GM12878 (cell line): ENCODE data around the gene NR1I3. TPM values are rescaled to one million over a fixed set of nuclear protein-coding genes. Genes with fewer than 3 reads are reported as not detected.

Experiments used
- ATAC-seq: fragments of 200-7000 bp; cut with Tn5 transposase; 3 replicates; pipeline ENCODE4 v1.9.1; 2020; ENCODE audit warnings: mild to moderate bottlenecking, moderate library complexity
- BruUV-seq: library from RNA; stranded (reverse); fragments of 400-500 nt; replicated peaks from 2 replicates; lab custom pipeline; 2021; lab: Mats Ljungman, UMichigan
- CTCF ChIA-PET: fragments of 300-600 bp; sonication (Branson Sonifier 250); formaldehyde crosslinking; extraction: SDS; loops from one replicate; lab custom pipeline; 2021; ENCODE audit warnings: inconsistent platforms; lab: Yijun Ruan, JAX
- POLR2A ChIA-PET: fragments of 350-600 bp; formaldehyde crosslinking; extraction: SDS; loops from one replicate; lab custom pipeline; 2021; ENCODE audit warnings: inconsistent platforms; lab: Charles Lee
- RAD21 ChIA-PET: fragments of 300-600 bp; sonication (Branson Sonifier 250); formaldehyde crosslinking; loops from one replicate; lab custom pipeline; 2023; ENCODE audit warnings: antibody characterized with exemption; ENCODE audit not compliant: unreplicated experiment; lab: Charles Lee
- SMC1A ChIA-PET: fragments of 300-600 bp; sonication (Branson Sonifier 250); formaldehyde crosslinking; loops from one replicate; lab custom pipeline; 2023; ENCODE audit not compliant: unreplicated experiment, uncharacterized antibody; lab: Charles Lee
- DNase-seq: peaks from one replicate; pipeline ENCODE4 v3.0.0-alpha.2; 2011; ENCODE audit warnings: low read depth, low spot score
- FAIRE-seq: peaks from 3 replicates; lab custom pipeline; 2011; peaks lifted over from hg19 to GRCh38; lab: Jason Lieb, UNC
- H2AFZ ChIP-seq: 2 replicates; pipeline ENCODE4 v1.6.0; 2011; ENCODE audit warnings: low read depth, low read length, control low read depth; ENCODE audit not compliant: control insufficient read depth
- H3K27ac ChIP-seq: 2 replicates; pipeline ENCODE4 v1.5.1; 2011; ENCODE audit warnings: control low read depth; ENCODE audit not compliant: control insufficient read depth, insufficient read depth
- H3K27me3 ChIP-seq, 2 experiments: replicated peaks in 1 of 2; 2 replicates each; pipeline versions ENCODE4 v1.6.0 to v1.6.1; 2011; ENCODE audit warnings: low read length in 1 of 2; ENCODE audit not compliant: control insufficient read depth in 2 of 2, insufficient read depth in 2 of 2
- H3K36me3 ChIP-seq, 2 experiments: 2 replicates each; pipeline ENCODE4 v1.5.1; 2011; ENCODE audit warnings: low read length in 1 of 2; ENCODE audit not compliant: control insufficient read depth in 2 of 2, insufficient read depth in 2 of 2
- H3K4me1 ChIP-seq: 2 replicates; pipeline ENCODE4 v1.6.1; 2011; ENCODE audit warnings: mild to moderate bottlenecking, low read length, moderate library complexity, mixed read lengths; ENCODE audit not compliant: control insufficient read depth, insufficient read depth
- H3K4me2 ChIP-seq: 2 replicates; pipeline ENCODE4 v1.6.0; 2011; ENCODE audit warnings: control low read depth; ENCODE audit not compliant: control insufficient read depth, insufficient read depth
- H3K4me3 ChIP-seq: fragments of 200-600 bp; sonication (generic); 2 replicates; pipeline ENCODE4 v1.5.1; 2016
- H3K79me2 ChIP-seq: 2 replicates; pipeline ENCODE4 v1.6.0; 2011; ENCODE audit warnings: low read length; ENCODE audit not compliant: control insufficient read depth, insufficient read depth
- H3K9ac ChIP-seq: 2 replicates; pipeline ENCODE4 v1.8.0; 2011; ENCODE audit warnings: low read length, control low read depth, mixed read lengths; ENCODE audit not compliant: control insufficient read depth, insufficient read depth
- H3K9me3 ChIP-seq: replicated peaks from 3 replicates; pipeline ENCODE4 v1.5.1; 2011; ENCODE audit warnings: mild to moderate bottlenecking, low read length; ENCODE audit not compliant: control insufficient read depth, insufficient read depth
- H4K20me1 ChIP-seq: 2 replicates; pipeline ENCODE4 v1.6.0; 2011; ENCODE audit not compliant: control insufficient read depth, insufficient read depth
- BHLHE40 ChIP-seq, 2 experiments: fragments of 450-650 bp in 1 of 2; IDR thresholded peaks; 2 replicates each; pipeline ENCODE4 v1.6.1; 2011 to 2017; ENCODE audit warnings: low read depth in 2 of 2, borderline replicate concordance in 1 of 2, improper control_type of control experiment in 1 of 2, low read length in 1 of 2, mild to moderate bottlenecking in 1 of 2
- ESRRA ChIP-seq: IDR thresholded peaks from 2 replicates; pipeline ENCODE4 v1.6.1; 2012; ENCODE audit warnings: mild to moderate bottlenecking, low read length, improper control_type of control experiment
- ETV6 ChIP-seq, 2 experiments: fragments of 450-650 bp in 1 of 2; IDR thresholded peaks in 1 of 2; conservative IDR thresholded peaks in 1 of 2; 2 replicates each; pipeline ENCODE4 v1.6.1; 2014; ENCODE audit warnings: antibody characterized with exemption in 1 of 2, borderline replicate concordance in 1 of 2, low read depth in 1 of 2, mild to moderate bottlenecking in 1 of 2, moderate library complexity in 1 of 2
- JUND ChIP-seq: IDR thresholded peaks from 2 replicates; pipeline ENCODE4 v1.6.1; 2012; ENCODE audit warnings: low read depth, mild to moderate bottlenecking, low read length, improper control_type of control experiment, moderate library complexity
- POU2F2 ChIP-seq: IDR thresholded peaks from 3 replicates; pipeline ENCODE4 v1.6.1; 2011; ENCODE audit warnings: low read depth, mild to moderate bottlenecking, low read length, borderline replicate concordance
- RELA ChIP-seq: fragments of 450-650 bp; IDR thresholded peaks from 2 replicates; pipeline ENCODE4 v1.8.0; 2014; ENCODE audit warnings: borderline replicate concordance; ENCODE audit not compliant: partially characterized antibody
- RUNX3 ChIP-seq: IDR thresholded peaks from 2 replicates; pipeline ENCODE4 v1.6.1; 2012; ENCODE audit warnings: low read length, inconsistent platforms
- WGBS: methylation state at CpG from one replicate; pipeline ENCODE4 v1.1.6; 2016; ENCODE audit warnings: low lambda C conversion rate; ENCODE audit not compliant: insufficient replicate concordance, insufficient coverage; ENCODE audit errors: missing lambda C conversion rate; 5-methylcytosine and 5-hydroxymethylcytosine counted together
- in situ Hi-C: fragments of 300-500 bp; cut with MboI; formaldehyde crosslinking; loops from 9 replicates; pipeline ENCODE4 v1.14.3; 2018; ENCODE audit warnings: mixed read lengths
- intact Hi-C: fragments of 100-400 bp; cut with micrococcal nuclease; formaldehyde crosslinking; loops from one replicate; pipeline ENCODE4 v1.14.2; 2022; ENCODE audit not compliant: unreplicated experiment
- polyA plus RNA-seq, 11 experiments: library from polyadenylated mRNA; depleted of rRNA in 4 of 11; unstranded in 6 of 11; stranded (reverse) in 5 of 11; fragments of >200 nt; fragmentation: Nextera tagmentation in 4 of 11; fragmentation: Illumina TruSeq in 1 of 11; extraction: Ambion mirVana in 4 of 11; extraction: Trizol in 1 of 11; gene quantifications; 1 replicate in 1 of 11; 2 replicates in 10 of 11; pipeline versions ENCODE4 v1.2.1 to v1.2.3, GENCODE V29; 2011 to 2016; ENCODE audit warnings: inconsistent platforms in 2 of 11, missing spikeins in 2 of 11, low read depth in 1 of 11
- total RNA-seq, 4 experiments: library from RNA; depleted of rRNA in 3 of 4; stranded (reverse); fragments of >200 nt in 3 of 4; fragmentation: Illumina TruSeq in 1 of 4; extraction: Trizol in 1 of 4; gene quantifications; 2 replicates each; pipeline versions ENCODE4 v1.2.1 to v1.2.3, GENCODE V29; 2013 to 2021
- TF ChIP-seq, protein P1 (sequence below): fragments of 450-650 bp; IDR thresholded peaks from 2 replicates; pipeline ENCODE4 v1.6.1; 2014; ENCODE audit warnings: mild to moderate bottlenecking
- TF ChIP-seq, protein P2 (sequence below): fragments of 150-350 bp; IDR thresholded peaks from 2 replicates; pipeline ENCODE4 v1.6.1; 2016; ENCODE audit warnings: low read depth, low read length

The NR1I3 gene
- total and polyA plus RNA-seq, 10 of the 15 experiments (the other 5 are each of a cell fraction or from before 2014, with no cell fraction given): 0.13 to 0.52 (median 0.24) TPM; not detected in 7

DNA sequence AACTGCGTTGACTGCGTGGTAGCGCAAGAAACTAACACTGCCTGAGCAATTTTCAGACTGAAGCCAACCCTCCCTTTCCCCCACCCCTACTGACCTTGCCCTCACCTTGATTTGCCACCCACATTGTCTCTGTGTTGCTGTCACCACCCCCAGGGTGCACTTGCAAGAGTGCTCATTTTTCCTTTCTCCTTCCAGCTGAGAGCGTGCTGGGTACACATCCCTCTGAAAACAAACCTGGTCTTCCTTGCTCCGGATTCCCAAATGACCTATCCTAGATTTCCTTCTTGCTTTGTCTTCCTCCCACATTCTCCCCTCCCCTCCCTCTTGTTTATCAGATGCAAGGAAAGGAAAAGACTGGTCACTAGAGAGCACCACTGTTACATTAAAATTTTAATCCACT lies 47.5 kb upstream of the NR1I3 start:
- in situ Hi-C loops: no loop called here
- RAD21 ChIA-PET: no interaction called here
- POLR2A ChIA-PET: interaction anchor here (0.6 kb wide), 1 partner anchor 55 kb away, joined by 3 read pairs; no protein-coding TSS in a partner anchor
- Histone ChIP-seq H3K4me2 (no peak overlapping the region), H3K36me3 (no peaks in the 10 kb centered on the region)
- TF ChIP-seq POU2F2: no peak
- no peak for TF ChIP-seq BHLHE40 (IDR thresholded peaks at IDR 0.05; ENCODE audit: borderline replicate concordance in 1 of 2, low read depth in 2 of 2, low read length in 1 of 2)
- no peak for TF ChIP-seq ETV6 (conservative IDR thresholded peaks at IDR 0.05 in 1 of 2, IDR thresholded peaks at IDR 0.05 in 1 of 2; ENCODE audit: borderline replicate concordance in 1 of 2, low read depth in 1 of 2)
- TF ChIP-seq, all 136 proteins: peak for 0
- CTCF ChIA-PET: interaction anchor here (0.6 to 0.8 kb wide), 3 partner anchors 18 to 239 kb away, joined by 3 to 5 read pairs (median 3); no protein-coding TSS in a partner anchor
- H3K9me3 ChIP-seq: no peaks in the 10 kb centered on the region
- H3K27me3 ChIP-seq: peaks cover 0 to 3% of the 10 kb centered on the region in 2 experiments; a peak in 1 of 4 replicates
- no peaks in the 10 kb centered on the region for H3K4me1 ChIP-seq
- ATAC-seq (no peak), DNase-seq (no peak), FAIRE-seq (no peak)
- BruUV-seq: no TSS peak
- H4K20me1 ChIP-seq: no peaks in the 10 kb centered on the region
- WGBS: 72% methylated on average over 5 of the region's 5 CpGs
- H3K9ac ChIP-seq: no peak overlapping the region
- intact Hi-C loops: no loop called here
- H3K4me3 ChIP-seq: no peak overlapping the region
- H3K79me2 ChIP-seq: no peaks in the 10 kb centered on the region
- H2AFZ ChIP-seq: no peak overlapping the region
- H3K27ac ChIP-seq: no peak overlapping the region
- SMC1A ChIA-PET: interaction anchor here (0.6 to 1.1 kb wide), 3 partner anchors 10 to 60 kb away, joined by 3 to 4 read pairs (median 4); partner anchors contain the start of gene TOMM40L

DNA sequence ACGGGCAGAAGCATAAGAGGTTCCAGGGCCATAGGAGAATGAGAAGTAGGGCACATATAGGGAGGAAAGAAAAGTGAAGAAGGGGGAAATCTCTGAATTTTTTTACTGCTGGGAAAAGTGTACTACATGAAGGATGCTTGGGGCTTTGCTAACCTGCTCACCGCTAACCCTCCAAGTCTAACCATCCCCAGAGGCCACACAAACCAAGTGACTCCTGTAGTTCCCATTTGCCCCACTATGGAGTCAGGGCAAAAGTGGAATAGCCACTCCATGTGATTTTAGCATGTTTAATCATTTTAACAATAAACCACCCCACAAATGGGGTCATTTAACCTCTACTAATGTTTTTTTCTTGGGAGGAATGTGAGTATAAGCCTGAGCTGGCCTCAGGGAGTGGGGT lies 47.1 kb upstream of the NR1I3 start:
- no peaks in the 10 kb centered on the region for H4K20me1 ChIP-seq
- ATAC-seq: no peak
- no peaks in the 10 kb centered on the region for H3K36me3 ChIP-seq
- H3K27me3 ChIP-seq: peaks cover 0 to 3% of the 10 kb centered on the region in 2 experiments; a peak in 1 of 4 replicates
- no peak overlapping the region for H3K27ac ChIP-seq
- SMC1A ChIA-PET: interaction anchor here (0.6 to 1.5 kb wide), 5 partner anchors 10 to 65 kb away, joined by 3 to 4 read pairs (median 4); partner anchors contain the start of gene TOMM40L
- no peak for DNase-seq
- in situ Hi-C loops: no loop called here
- no peak for FAIRE-seq
- H2AFZ ChIP-seq: no peak overlapping the region
- H3K4me1 ChIP-seq: no peaks in the 10 kb centered on the region
- no TSS peak for BruUV-seq
- POLR2A ChIA-PET: interaction anchor here (0.6 kb wide), 1 partner anchor 55 kb away, joined by 3 read pairs; no protein-coding TSS in a partner anchor
- H3K4me2 ChIP-seq: no peak overlapping the region
- no peak overlapping the region for H3K9ac ChIP-seq
- intact Hi-C loops: no loop called here
- WGBS: 68% methylated on average over 2 of the region's 2 CpGs
- no peaks in the 10 kb centered on the region for H3K79me2 ChIP-seq
- H3K9me3 ChIP-seq: no peaks in the 10 kb centered on the region
- no peak overlapping the region for H3K4me3 ChIP-seq
- CTCF ChIA-PET: interaction anchor here (0.6 to 1.3 kb wide), 3 partner anchors 19 to 238 kb away, joined by 3 to 5 read pairs (median 3); no protein-coding TSS in a partner anchor
- RAD21 ChIA-PET: no interaction called here
- TF ChIP-seq ESRRA (no peak), RELA (no peak), RUNX3 (no peak), ETV6 (conservative IDR thresholded peaks at IDR 0.05 in 1 of 2, IDR thresholded peaks at IDR 0.05 in 1 of 2; ENCODE audit: borderline replicate concordance in 1 of 2, low read depth in 1 of 2) (no peak), JUND (no peak)
- TF ChIP-seq, protein P1, sequence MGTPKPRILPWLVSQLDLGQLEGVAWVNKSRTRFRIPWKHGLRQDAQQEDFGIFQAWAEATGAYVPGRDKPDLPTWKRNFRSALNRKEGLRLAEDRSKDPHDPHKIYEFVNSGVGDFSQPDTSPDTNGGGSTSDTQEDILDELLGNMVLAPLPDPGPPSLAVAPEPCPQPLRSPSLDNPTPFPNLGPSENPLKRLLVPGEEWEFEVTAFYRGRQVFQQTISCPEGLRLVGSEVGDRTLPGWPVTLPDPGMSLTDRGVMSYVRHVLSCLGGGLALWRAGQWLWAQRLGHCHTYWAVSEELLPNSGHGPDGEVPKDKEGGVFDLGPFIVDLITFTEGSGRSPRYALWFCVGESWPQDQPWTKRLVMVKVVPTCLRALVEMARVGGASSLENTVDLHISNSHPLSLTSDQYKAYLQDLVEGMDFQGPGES: no peak
- TF ChIP-seq, protein P2, sequence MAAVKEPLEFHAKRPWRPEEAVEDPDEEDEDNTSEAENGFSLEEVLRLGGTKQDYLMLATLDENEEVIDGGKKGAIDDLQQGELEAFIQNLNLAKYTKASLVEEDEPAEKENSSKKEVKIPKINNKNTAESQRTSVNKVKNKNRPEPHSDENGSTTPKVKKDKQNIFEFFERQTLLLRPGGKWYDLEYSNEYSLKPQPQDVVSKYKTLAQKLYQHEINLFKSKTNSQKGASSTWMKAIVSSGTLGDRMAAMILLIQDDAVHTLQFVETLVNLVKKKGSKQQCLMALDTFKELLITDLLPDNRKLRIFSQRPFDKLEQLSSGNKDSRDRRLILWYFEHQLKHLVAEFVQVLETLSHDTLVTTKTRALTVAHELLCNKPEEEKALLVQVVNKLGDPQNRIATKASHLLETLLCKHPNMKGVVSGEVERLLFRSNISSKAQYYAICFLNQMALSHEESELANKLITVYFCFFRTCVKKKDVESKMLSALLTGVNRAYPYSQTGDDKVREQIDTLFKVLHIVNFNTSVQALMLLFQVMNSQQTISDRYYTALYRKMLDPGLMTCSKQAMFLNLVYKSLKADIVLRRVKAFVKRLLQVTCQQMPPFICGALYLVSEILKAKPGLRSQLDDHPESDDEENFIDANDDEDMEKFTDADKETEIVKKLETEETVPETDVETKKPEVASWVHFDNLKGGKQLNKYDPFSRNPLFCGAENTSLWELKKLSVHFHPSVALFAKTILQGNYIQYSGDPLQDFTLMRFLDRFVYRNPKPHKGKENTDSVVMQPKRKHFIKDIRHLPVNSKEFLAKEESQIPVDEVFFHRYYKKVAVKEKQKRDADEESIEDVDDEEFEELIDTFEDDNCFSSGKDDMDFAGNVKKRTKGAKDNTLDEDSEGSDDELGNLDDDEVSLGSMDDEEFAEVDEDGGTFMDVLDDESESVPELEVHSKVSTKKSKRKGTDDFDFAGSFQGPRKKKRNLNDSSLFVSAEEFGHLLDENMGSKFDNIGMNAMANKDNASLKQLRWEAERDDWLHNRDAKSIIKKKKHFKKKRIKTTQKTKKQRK: no peak
